ENCODE results near the gene LY6G6F. TPM values are rescaled to one million over a fixed set of nuclear protein-coding genes. Genes with fewer than 3 reads are reported as not detected.

Gene LY6G6F
- polyA plus RNA-seq, 2 donors, result not detected

DNA sequence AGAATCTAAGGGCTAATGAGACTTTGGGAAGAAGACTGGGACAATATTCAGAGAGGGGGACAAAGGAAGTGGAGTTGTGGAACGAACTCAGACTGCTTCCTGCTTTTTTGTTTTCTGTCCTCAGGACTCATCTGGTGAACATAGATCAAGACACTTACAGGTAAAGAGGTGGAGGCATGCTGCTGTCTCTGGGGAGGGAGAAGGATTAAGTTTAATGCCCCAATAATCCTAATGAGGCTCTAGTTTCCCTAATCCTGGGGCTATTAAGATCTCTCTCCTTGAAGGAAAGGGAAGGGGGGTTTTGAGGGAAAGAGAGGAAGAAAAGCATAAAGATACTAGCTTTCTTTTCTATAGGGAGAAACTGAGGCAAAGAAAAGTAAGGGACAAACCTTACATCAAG, 37.8 kb downstream of the LY6G6F start:
- 63 to 65% methylated on average over 1 of the region's 1 CpG for WGBS, 2 donors
- no peak overlapping the region for H3K27ac ChIP-seq (ENCODE audit: low read depth in 2 of 2, low read length in 1 of 2)
- peaks cover 0 to 3% of the 10 kb centered on the region in 2 donors for H3K36me3 ChIP-seq (ENCODE audit: control insufficient read depth in 2 of 2, insufficient read depth in 2 of 2, low read length in 1 of 2)
- no peaks in the 10 kb centered on the region for H3K9me3 ChIP-seq (ENCODE audit: control insufficient read depth in 2 of 2, insufficient read depth in 1 of 2, low read depth in 1 of 2, low read length in 1 of 2)
- no peaks in the 10 kb centered on the region for H3K27me3 ChIP-seq (ENCODE audit: control insufficient read depth in 1 of 2, insufficient read depth in 2 of 2, low read length in 2 of 2)
- no peak overlapping the region for H3K4me3 ChIP-seq (ENCODE audit: low read depth in 1 of 2, low read length in 2 of 2)
- H3K4me1 ChIP-seq (ENCODE audit: control insufficient read depth in 2 of 2, insufficient read depth in 2 of 2, low read length in 1 of 2), result peaks cover 0 to 2% of the 10 kb centered on the region in 2 donors

GRCh38 chr6:31749301-31750036, 42.8 kb downstream of the LY6G6F start:
- H3K9me3 ChIP-seq (ENCODE audit: control insufficient read depth in 2 of 2, insufficient read depth in 1 of 2, low read depth in 1 of 2, low read length in 1 of 2), result no peaks in the 10 kb centered on the region
- H3K36me3 ChIP-seq (ENCODE audit: control insufficient read depth in 2 of 2, insufficient read depth in 2 of 2, low read length in 1 of 2), result peaks cover 0 to 3% of the 10 kb centered on the region in 2 donors
- no peak overlapping the region for H3K4me3 ChIP-seq (ENCODE audit: low read depth in 1 of 2, low read length in 2 of 2)
- no peaks in the 10 kb centered on the region for H3K27me3 ChIP-seq (ENCODE audit: control insufficient read depth in 1 of 2, insufficient read depth in 2 of 2, low read length in 2 of 2)
- no peak overlapping the region for H3K27ac ChIP-seq (ENCODE audit: low read depth in 2 of 2, low read length in 1 of 2)
- WGBS, 2 donors, result 87 to 90% methylated on average over 8 of the region's 8 CpGs
- H3K4me1 ChIP-seq (ENCODE audit: control insufficient read depth in 2 of 2, insufficient read depth in 2 of 2, low read length in 1 of 2), result peaks cover 0 to 2% of the 10 kb centered on the region in 2 donors

DNA sequence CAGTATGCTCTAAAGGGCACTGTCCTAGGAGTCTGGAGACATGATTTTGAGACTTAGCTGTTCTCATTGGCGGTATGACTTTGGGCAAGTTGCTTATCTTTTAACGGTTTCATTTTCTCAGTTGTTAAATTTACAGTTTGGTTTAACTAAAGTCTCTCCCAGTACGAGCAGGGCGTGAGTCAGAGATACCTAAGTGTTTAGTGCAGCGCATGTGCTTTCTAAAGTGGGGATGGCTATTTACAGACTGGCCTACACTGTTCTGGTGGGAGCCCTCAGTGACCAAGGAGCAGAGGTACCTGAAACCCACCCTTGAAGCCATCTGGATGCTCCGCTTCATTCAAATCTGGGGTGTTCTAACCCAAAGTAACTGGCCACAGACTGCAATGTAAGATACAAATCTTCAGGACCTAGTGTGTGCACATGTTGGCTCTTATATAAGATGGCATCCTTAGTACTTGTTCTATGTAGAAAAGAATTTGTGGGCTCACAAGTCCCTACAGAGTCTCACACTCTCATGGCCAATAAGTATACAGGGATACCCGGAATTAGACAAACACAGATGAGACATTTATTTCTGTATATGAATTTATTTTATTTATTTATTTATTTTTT, 43.9 kb downstream of the LY6G6F start:
- 85 to 91% methylated on average over 7 of the region's 7 CpGs for WGBS, 2 donors
- no peak overlapping the region for H3K27ac ChIP-seq (ENCODE audit: low read depth in 2 of 2, low read length in 1 of 2)
- no peak overlapping the region for H3K4me3 ChIP-seq (ENCODE audit: low read depth in 1 of 2, low read length in 2 of 2)
- H3K4me1 ChIP-seq (ENCODE audit: control insufficient read depth in 2 of 2, insufficient read depth in 2 of 2, low read length in 1 of 2), result peaks cover 0 to 2% of the 10 kb centered on the region in 2 donors
- H3K9me3 ChIP-seq (ENCODE audit: control insufficient read depth in 2 of 2, insufficient read depth in 1 of 2, low read depth in 1 of 2, low read length in 1 of 2), result no peaks in the 10 kb centered on the region
- H3K36me3 ChIP-seq (ENCODE audit: control insufficient read depth in 2 of 2, insufficient read depth in 2 of 2, low read length in 1 of 2), result peaks cover 0 to 3% of the 10 kb centered on the region in 2 donors
- no peaks in the 10 kb centered on the region for H3K27me3 ChIP-seq (ENCODE audit: control insufficient read depth in 1 of 2, insufficient read depth in 2 of 2, low read length in 2 of 2)

GRCh38 chr6:31752739-31753319, 46.2 kb downstream of the LY6G6F start:
- 69 to 70% methylated on average over 8 of the region's 8 CpGs for WGBS, 2 donors
- no peaks in the 10 kb centered on the region for H3K36me3 ChIP-seq (ENCODE audit: control insufficient read depth in 2 of 2, insufficient read depth in 2 of 2, low read length in 1 of 2)

DNA sequence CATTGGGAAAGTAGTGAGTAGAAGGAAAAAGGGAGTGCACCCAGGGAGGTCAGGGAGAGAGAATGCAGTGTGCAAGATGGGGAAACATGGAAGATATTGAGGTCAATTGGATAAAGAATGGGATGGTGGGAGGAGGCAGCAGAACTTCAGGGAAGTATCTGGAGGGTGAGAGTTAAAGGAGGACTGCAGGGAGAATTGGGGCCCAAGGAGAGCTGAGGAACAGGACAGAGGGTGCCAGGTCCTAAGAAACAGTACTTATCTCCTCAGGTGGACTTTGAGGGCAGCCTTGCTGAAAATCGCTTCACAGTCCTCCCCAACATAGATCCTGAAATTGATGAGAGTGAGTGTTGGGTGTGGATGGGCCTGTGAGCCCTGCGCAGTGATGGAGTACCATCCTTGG, 51.6 kb downstream of the LY6G6F start:
- no peaks in the 10 kb centered on the region for H3K4me1 ChIP-seq (ENCODE audit: control insufficient read depth in 2 of 2, insufficient read depth in 2 of 2, low read length in 1 of 2)
- H3K9me3 ChIP-seq (ENCODE audit: control insufficient read depth in 2 of 2, insufficient read depth in 1 of 2, low read depth in 1 of 2, low read length in 1 of 2), result no peaks in the 10 kb centered on the region
- no peak overlapping the region for H3K4me3 ChIP-seq (ENCODE audit: low read depth in 1 of 2, low read length in 2 of 2)
- no peak overlapping the region for H3K27ac ChIP-seq (ENCODE audit: low read depth in 2 of 2, low read length in 1 of 2)
- H3K36me3 ChIP-seq (ENCODE audit: control insufficient read depth in 2 of 2, insufficient read depth in 2 of 2, low read length in 1 of 2), result no peaks in the 10 kb centered on the region
- no peaks in the 10 kb centered on the region for H3K27me3 ChIP-seq (ENCODE audit: control insufficient read depth in 1 of 2, insufficient read depth in 2 of 2, low read length in 2 of 2)
- 93 to 97% methylated on average over 2 of the region's 2 CpGs for WGBS, 2 donors

More at GRCh38 chr6:31752739-31753319, 46.2 kb downstream of the LY6G6F start:
- Histone ChIP-seq H3K27me3 (ENCODE audit: control insufficient read depth in 1 of 2, insufficient read depth in 2 of 2, low read length in 2 of 2) (no peaks in the 10 kb centered on the region), H3K9me3 (ENCODE audit: control insufficient read depth in 2 of 2, insufficient read depth in 1 of 2, low read depth in 1 of 2, low read length in 1 of 2) (no peaks in the 10 kb centered on the region), H3K27ac (ENCODE audit: low read depth in 2 of 2, low read length in 1 of 2) (no peak overlapping the region), H3K4me1 (ENCODE audit: control insufficient read depth in 2 of 2, insufficient read depth in 2 of 2, low read length in 1 of 2) (no peaks in the 10 kb centered on the region), H3K4me3 (ENCODE audit: low read depth in 1 of 2, low read length in 2 of 2) (no peak overlapping the region)

Other genes with a start within 250 kb of the LY6G6F start
- under 1 TPM; 0.29 to 0.77 TPM for gene MICB, start 208.7 kb upstream of the LY6G6F start, polyA plus RNA-seq
- not detected for gene MCCD1, start 177.9 kb upstream of the LY6G6F start, polyA plus RNA-seq
- gene DDX39B, start 164.9 kb upstream of the LY6G6F start, polyA plus RNA-seq, result 100 to 1,000 TPM; 181 to 321 TPM
- gene ATP6V1G2, start 160.3 kb upstream of the LY6G6F start, polyA plus RNA-seq, result under 1 TPM; 0.32 to 0.49 TPM
- gene NFKBIL1, start 159.3 kb upstream of the LY6G6F start, polyA plus RNA-seq, result 10 to 100 TPM; 16.1 to 20.2 TPM
- gene LTA, start 134.6 kb upstream of the LY6G6F start, polyA plus RNA-seq, result under 1 TPM; 0.10 to 0.14 TPM
- gene TNF, start 131.3 kb upstream of the LY6G6F start, polyA plus RNA-seq, result 1 to 10 TPM in 1 of 2 donors, under 1 TPM in 1; 0.71 to 2.4 TPM
- gene LTB, start 124.4 kb upstream of the LY6G6F start, polyA plus RNA-seq, result 1 to 10 TPM; 1.8 to 3.0 TPM
- gene LST1, start 120.6 kb upstream of the LY6G6F start, polyA plus RNA-seq, result 1 to 10 TPM; 2.8 to 6.9 TPM
- under 1 TPM in 1 of 2 donors, not detected in 1; 0.07 TPM for gene NCR3, start 113.9 kb upstream of the LY6G6F start, polyA plus RNA-seq
- 10 to 100 TPM in 1 of 2 donors, 1 to 10 TPM in 1; 8.0 to 12.6 TPM for gene AIF1, start 91.6 kb upstream of the LY6G6F start, polyA plus RNA-seq
- gene PRRC2A, start 86.2 kb upstream of the LY6G6F start, polyA plus RNA-seq, result 100 to 1,000 TPM in 1 of 2 donors, 10 to 100 TPM in 1; 76.6 to 110 TPM
- 100 to 1,000 TPM; 158 to 259 TPM for gene BAG6, start 54.2 kb upstream of the LY6G6F start, polyA plus RNA-seq
- 1 to 10 TPM; 4.3 to 6.0 TPM for gene APOM, start 51.0 kb upstream of the LY6G6F start, polyA plus RNA-seq
- 10 to 100 TPM; 20.6 to 21.1 TPM for gene C6orf47, start 46.1 kb upstream of the LY6G6F start, polyA plus RNA-seq
- 10 to 100 TPM; 10.2 to 10.4 TPM for gene GPANK1, start 41.9 kb upstream of the LY6G6F start, polyA plus RNA-seq
- gene CSNK2B, start 40.8 kb upstream of the LY6G6F start, polyA plus RNA-seq, result 100 to 1,000 TPM; 140 to 187 TPM
- 1 to 10 TPM; 5.3 to 7.4 TPM for gene LY6G5B, start 36.9 kb upstream of the LY6G6F start, polyA plus RNA-seq
- gene LY6G5C, start 25.8 kb upstream of the LY6G6F start, polyA plus RNA-seq, result 1 to 10 TPM in 1 of 2 donors, under 1 TPM in 1; 0.76 to 1.1 TPM
- gene ABHD16A, start 3.5 kb upstream of the LY6G6F start, polyA plus RNA-seq, result 10 to 100 TPM; 30.0 to 40.1 TPM
- 1 to 10 TPM in 1 of 2 donors, under 1 TPM in 1; 0.67 to 1.3 TPM for gene LY6G6D, start 8.5 kb downstream of the LY6G6F start, polyA plus RNA-seq
- gene LY6G6C, start 14.9 kb downstream of the LY6G6F start, polyA plus RNA-seq, result 10 to 100 TPM; 17.2 to 21.9 TPM
- under 1 TPM; 0.49 to 0.88 TPM for gene MPIG6B, start 16.5 kb downstream of the LY6G6F start, polyA plus RNA-seq
- 10 to 100 TPM; 46.5 to 73.3 TPM for gene DDAH2, start 22.4 kb downstream of the LY6G6F start, polyA plus RNA-seq
- 100 to 1,000 TPM; 258 to 412 TPM for gene CLIC1, start 29.7 kb downstream of the LY6G6F start, polyA plus RNA-seq
- 10 to 100 TPM in 1 of 2 donors, 1 to 10 TPM in 1; 6.3 to 15.8 TPM for gene MSH5, start 33.1 kb downstream of the LY6G6F start, polyA plus RNA-seq
- 1 to 10 TPM; 2.3 to 7.6 TPM for gene SAPCD1, start 55.8 kb downstream of the LY6G6F start, polyA plus RNA-seq
- gene VWA7, start 70.5 kb downstream of the LY6G6F start, polyA plus RNA-seq, result 1 to 10 TPM in 1 of 2 donors, under 1 TPM in 1; 0.33 to 1.3 TPM
- gene VARS1, start 88.9 kb downstream of the LY6G6F start, polyA plus RNA-seq, result 10 to 100 TPM; 35.7 to 37.3 TPM
- 10 to 100 TPM; 25.6 to 42.9 TPM for gene LSM2, start 100.1 kb downstream of the LY6G6F start, polyA plus RNA-seq
- gene HSPA1L, start 108.4 kb downstream of the LY6G6F start, polyA plus RNA-seq, result under 1 TPM; 0.39 to 0.42 TPM
- 100 to 1,000 TPM; 105 to 125 TPM for gene HSPA1A, start 108.7 kb downstream of the LY6G6F start, polyA plus RNA-seq
- gene HSPA1B, start 120.9 kb downstream of the LY6G6F start, polyA plus RNA-seq, result 100 to 1,000 TPM in 1 of 2 donors, 10 to 100 TPM in 1; 26.9 to 103 TPM
- 10 to 100 TPM; 13.6 to 14.6 TPM for gene NEU1, start 156.0 kb downstream of the LY6G6F start, polyA plus RNA-seq
- gene SLC44A4, start 172.1 kb downstream of the LY6G6F start, polyA plus RNA-seq, result under 1 TPM; 0.19 to 0.33 TPM
- gene EHMT2, start 190.8 kb downstream of the LY6G6F start, polyA plus RNA-seq, result 10 to 100 TPM; 27.2 to 39.6 TPM
- 1 to 10 TPM; 2.4 to 3.6 TPM for gene ZBTB12, start 195.2 kb downstream of the LY6G6F start, polyA plus RNA-seq
- 1 to 10 TPM; 1.2 to 1.3 TPM for gene C2, start 220.9 kb downstream of the LY6G6F start, polyA plus RNA-seq
- gene CFB, start 239.2 kb downstream of the LY6G6F start, polyA plus RNA-seq, result 10 to 100 TPM; 15.9 to 19.6 TPM

All from esophagus (tissue), 2 donors.